ENCODE measurements around the gene SELENON.
A peak's percentile ranks its signal among the peaks of the same experiment; 100 is the strongest.

The SELENON gene

GRCh38 chr1:25844536-25845337 lies 44.7 kb downstream of the SELENON start:
- no peak for DNase-seq (ENCODE audit: low read depth, low spot score)

GRCh38 chr1:25845664-25846063 lies 45.7 kb downstream of the SELENON start:
- DNase-seq (ENCODE audit: low read depth, low spot score): no peak
- no peak overlapping the region for H3K4me3 ChIP-seq (ENCODE audit: low read length)

More at GRCh38 chr1:25844536-25845337, 44.7 kb downstream of the SELENON start:
- no peak overlapping the region for H3K4me3 ChIP-seq (ENCODE audit: low read length)

GRCh38 chr1:25847929-25848328 lies 47.9 kb downstream of the SELENON start:
- DNase-seq (ENCODE audit: low read depth, low spot score): no peak
- H3K4me3 ChIP-seq (ENCODE audit: low read length): no peak overlapping the region

GRCh38 chr1:25848531-25848930 lies 48.5 kb downstream of the SELENON start:
- H3K4me3 ChIP-seq (ENCODE audit: low read length): no peak overlapping the region
- DNase-seq (ENCODE audit: low read depth, low spot score): no peak

DNA sequence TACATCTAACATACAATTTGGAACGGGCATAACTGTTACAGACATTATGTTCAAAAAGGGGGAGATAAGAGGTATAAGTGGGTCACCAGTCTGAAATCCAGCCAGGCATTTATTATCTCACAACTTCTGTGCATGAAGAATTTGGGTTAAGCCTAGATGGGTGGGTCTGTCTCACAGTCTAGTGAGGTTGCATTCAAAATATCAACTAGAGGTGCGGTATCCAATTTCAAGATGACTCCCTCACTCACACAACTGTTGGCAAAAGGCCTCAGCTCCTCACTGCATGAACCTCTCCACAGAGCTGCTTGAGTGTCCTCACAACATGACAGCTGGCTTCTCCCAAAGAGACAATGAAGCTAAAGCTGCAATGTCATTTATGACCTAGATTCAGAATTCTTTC lies 54.6 kb downstream of the SELENON start:
- DNase-seq (ENCODE audit: low read depth, low spot score): no peak

DNA sequence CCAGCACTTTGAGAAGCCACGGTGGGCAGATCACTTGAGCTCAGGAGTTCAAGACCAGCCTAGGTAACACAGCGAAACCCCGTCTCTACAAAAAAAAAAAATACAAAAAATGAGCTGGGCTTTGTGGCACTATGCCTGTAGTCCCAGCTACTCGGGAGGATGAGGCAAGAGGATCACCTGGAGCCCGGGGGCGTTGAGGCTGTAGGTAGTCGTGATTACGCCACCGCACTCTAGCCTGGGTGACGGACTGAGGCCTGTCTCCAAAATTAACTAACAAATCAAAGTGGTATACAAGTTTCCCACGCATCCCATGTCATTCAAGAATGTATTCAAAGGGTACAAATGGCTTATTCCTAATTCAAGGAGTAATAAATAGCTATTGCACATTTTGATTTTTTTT lies 56.9 kb downstream of the SELENON start:
- DNase-seq (ENCODE audit: low read depth, low spot score): no peak
- H3K4me3 ChIP-seq (ENCODE audit: low read length): no peak overlapping the region

More for the DNA sequence above, 54.6 kb downstream of the SELENON start:
- H3K4me3 ChIP-seq (ENCODE audit: low read length): no peak overlapping the region

- no peak for DNase-seq (ENCODE audit: low read depth, low spot score)
These were observed 58.5 kb downstream of the SELENON start for GRCh38 chr1:25858494-25858893.

GRCh38 chr1:25858906-25859789 lies 59.2 kb downstream of the SELENON start, which contains the start of gene AUNIP:
AUNIP (minus strand) TSS chr1:25859457; CDS start chr1:25859357, 100 bp downstream.
- DNase-seq (ENCODE audit: low read depth, low spot score): peak; percentile 73
- H3K4me3 ChIP-seq (ENCODE audit: low read length): peak within 1 kb of the TSS; percentile 95

More at GRCh38 chr1:25858494-25858893, 58.5 kb downstream of the SELENON start:
- H3K4me3 ChIP-seq (ENCODE audit: low read length): peak overlapping the region; percentile 95

DNA sequence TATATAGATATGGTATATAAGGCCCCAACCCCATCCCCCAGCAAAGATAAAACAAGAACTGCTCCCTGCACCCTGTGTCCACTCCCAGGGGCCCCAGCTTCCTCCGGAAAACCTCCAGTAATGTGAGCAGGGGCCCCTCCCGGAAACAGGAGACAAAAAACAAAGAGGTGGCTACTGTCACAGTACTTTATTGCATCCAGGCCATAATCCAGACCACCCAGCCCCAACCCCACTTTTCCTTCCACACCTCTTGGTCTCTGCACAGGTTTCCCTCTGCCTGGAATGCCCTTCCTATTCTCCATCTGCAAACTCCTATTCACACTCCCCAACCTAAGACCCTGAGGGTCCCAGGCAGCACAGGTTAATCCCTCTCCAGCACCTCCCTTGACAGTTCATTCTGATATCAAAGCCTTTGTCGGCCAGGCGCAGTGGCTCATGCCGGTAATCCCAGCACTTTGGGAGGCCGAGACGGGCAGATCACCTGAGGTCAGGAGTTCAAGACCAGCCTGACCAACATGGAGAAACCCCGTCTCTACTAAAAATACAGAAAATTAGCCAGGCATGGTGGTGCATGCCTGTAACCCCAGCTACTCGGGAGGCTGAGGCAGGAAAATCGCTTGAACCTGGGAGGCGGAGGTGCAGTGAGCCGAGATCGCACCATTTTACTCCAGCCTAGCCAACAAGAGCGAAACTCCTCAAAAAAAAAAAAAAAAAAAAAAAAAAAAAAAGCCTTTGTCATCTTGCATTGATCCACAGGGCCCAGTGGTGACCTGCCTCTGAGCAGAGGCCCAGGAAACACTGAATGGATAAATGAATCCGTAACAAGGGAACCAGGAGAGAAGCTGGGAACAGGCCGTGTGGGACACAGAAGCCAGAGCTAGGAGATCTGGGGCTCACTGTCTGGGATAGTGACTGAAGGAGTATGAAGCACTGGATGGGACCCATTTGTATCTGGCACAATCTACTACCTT lies 61.6 kb downstream of the SELENON start:
- no peak overlapping the region for H3K4me3 ChIP-seq (ENCODE audit: low read length)
- DNase-seq (ENCODE audit: low read depth, low spot score): no peak

GRCh38 chr1:25862785-25863485 lies 62.9 kb downstream of the SELENON start:
- no peak for DNase-seq (ENCODE audit: low read depth, low spot score)
- H3K4me3 ChIP-seq (ENCODE audit: low read length): no peak overlapping the region

DNA sequence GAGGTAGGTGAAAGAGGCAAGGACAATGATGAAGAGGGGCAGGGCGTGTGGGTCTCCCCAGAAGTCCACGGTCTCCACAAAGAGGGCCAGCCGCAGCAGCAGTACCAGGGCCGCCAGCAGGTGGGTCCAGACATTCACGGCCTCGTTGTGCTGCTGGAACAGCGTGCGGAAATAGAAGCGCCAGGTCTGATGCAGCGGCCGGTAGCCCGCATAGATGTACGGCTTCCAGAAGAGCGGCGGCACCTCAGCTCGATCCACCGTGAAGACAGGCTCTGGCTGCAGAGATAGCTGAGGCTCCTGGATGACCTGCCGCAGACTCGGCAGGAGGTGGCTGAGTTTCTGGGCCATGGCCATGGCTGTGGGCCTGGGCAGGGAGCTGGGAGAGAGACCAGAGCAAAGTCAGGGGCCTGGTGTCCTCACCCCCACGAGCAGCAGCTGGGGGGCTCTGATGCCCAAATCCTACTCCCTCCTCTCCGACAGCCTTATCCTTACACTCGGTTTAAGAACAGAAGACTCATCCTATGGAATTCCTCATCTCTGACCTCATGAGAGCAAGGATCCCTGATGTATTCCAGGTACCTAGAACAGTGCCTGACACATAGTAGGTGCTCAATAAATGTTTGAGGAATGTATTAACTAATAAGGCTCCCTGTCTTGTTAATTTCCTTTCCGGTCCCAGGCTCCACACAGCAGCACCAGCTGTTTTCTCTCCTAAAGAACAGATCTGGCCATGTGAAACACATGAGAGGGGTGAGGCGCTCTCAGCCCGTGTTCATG lies 63.7 kb downstream of the SELENON start:
- DNase-seq (ENCODE audit: low read depth, low spot score): no peak
- H3K4me3 ChIP-seq (ENCODE audit: low read length): no peak overlapping the region

GRCh38 chr1:25864434-25864833 lies 64.4 kb downstream of the SELENON start:
- no peak overlapping the region for H3K4me3 ChIP-seq (ENCODE audit: low read length)
- no peak for DNase-seq (ENCODE audit: low read depth, low spot score)

- no peak for DNase-seq (ENCODE audit: low read depth, low spot score)
- H3K4me3 ChIP-seq (ENCODE audit: low read length): no peak overlapping the region
These were observed 66.3 kb downstream of the SELENON start for GRCh38 chr1:25866288-25866687.

DNA sequence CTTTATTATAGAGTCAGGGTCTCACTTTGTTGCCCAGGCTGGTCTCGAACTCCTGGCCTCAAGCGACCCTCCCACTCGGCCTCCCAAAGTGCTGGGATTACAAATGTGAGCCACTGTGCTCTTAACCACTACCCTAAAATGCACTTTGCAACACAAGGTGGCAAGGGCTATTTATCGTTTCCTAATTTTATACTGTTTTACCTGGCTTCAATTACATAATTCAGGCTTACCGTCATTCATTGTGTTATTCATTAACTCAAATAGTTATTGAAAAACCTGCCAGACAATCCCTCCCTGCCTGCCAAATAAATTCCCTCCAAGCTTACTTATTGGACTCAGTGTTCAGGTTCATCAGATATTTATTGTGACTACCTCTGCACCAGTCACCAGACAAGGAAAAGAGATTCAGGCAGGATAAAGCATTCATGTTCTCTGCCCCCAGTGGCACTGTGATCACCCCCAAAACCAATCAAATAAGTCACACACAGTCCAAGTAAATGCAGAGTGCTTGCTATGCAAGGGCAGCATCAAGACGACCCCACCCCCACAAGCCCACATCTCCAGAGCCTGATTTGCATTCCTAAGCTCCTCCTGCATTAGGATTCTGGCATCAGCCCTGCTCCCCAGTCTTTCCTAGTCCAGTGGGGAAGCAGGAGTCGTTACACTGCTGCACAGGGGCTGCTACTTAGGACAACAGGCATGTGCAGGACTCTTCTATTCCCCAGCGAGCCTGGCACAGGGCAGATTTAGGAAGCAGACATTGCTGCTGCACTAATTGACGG lies 67.4 kb downstream of the SELENON start:
- no peak for DNase-seq (ENCODE audit: low read depth, low spot score)
- H3K4me3 ChIP-seq (ENCODE audit: low read length): no peak overlapping the region
